ENCODE results near the gene SDCBP2.

SDCBP2 gene

GRCh38 chr20:1295276-1295930 is 33.5 kb downstream of the SDCBP2 start:
- DNase-seq = no peak

GRCh38 chr20:1294497-1294896 is 34.4 kb downstream of the SDCBP2 start:
- DNase-seq = no peak

- no peak for DNase-seq
Observed at GRCh38 chr20:1293641-1294379, 35.1 kb downstream of the SDCBP2 start.

GRCh38 chr20:1292620-1293019 is 36.3 kb downstream of the SDCBP2 start:
- no peak for DNase-seq

- DNase-seq = no peak
Observed at GRCh38 chr20:1291191-1291741, 37.7 kb downstream of the SDCBP2 start.

GRCh38 chr20:1287787-1288569 is 41.0 kb downstream of the SDCBP2 start:
- DNase-seq = no peak

- DNase-seq = no peak
Observed at GRCh38 chr20:1287306-1287705, 41.6 kb downstream of the SDCBP2 start.

- no peak for DNase-seq
Observed at GRCh38 chr20:1286267-1287024, 42.5 kb downstream of the SDCBP2 start.

GRCh38 chr20:1283522-1284510 is 45.1 kb downstream of the SDCBP2 start:
- no peak for DNase-seq

GRCh38 chr20:1282966-1283365 is 46.0 kb downstream of the SDCBP2 start:
- no peak for DNase-seq

GRCh38 chr20:1281279-1282057 is 47.5 kb downstream of the SDCBP2 start:
- no peak for DNase-seq

GRCh38 chr20:1280195-1281102 is 48.5 kb downstream of the SDCBP2 start:
- no peak for DNase-seq

- DNase-seq = no peak
Observed at GRCh38 chr20:1278993-1279392, 49.9 kb downstream of the SDCBP2 start.

GRCh38 chr20:1277529-1278322 is 51.2 kb downstream of the SDCBP2 start:
- DNase-seq = no peak

GRCh38 chr20:1275919-1276318 is 53.0 kb downstream of the SDCBP2 start:
- DNase-seq = no peak

GRCh38 chr20:1274485-1275311 is 54.2 kb downstream of the SDCBP2 start:
- DNase-seq = no peak

GRCh38 chr20:1273366-1273765 is 55.6 kb downstream of the SDCBP2 start:
- no peak for DNase-seq

Data from right kidney (tissue), 1 donor.